Uterus (tissue), 4 donors: ENCODE results near the gene C2orf15. TPM values are rescaled to one million over a fixed set of nuclear protein-coding genes. Genes with fewer than 3 reads are reported as not detected.
"Not testable (repeated sequence)": the region's sequence is repeated elsewhere in the genome, so short reads cannot be mapped to it uniquely, and the experiment has no call there.

Experiments
- DNase-seq, 2 donors: peaks; one replicate each; pipeline ENCODE4 v3.0.0-alpha.2; 2019 to 2020
- H3K27ac ChIP-seq, 2 donors: fragments of 200-600 bp; sonication (generic); 1 replicate in 1 of 2; 2 replicates in 1 of 2; pipeline ENCODE4 v1.5.1; 2016 to 2018
- H3K27me3 ChIP-seq, 2 donors: fragments of 200-600 bp; sonication (generic); one replicate each; pipeline ENCODE4 v1.5.1; 2018 to 2019; ENCODE audit warnings: control low read depth in 1 of 2
- H3K36me3 ChIP-seq, 2 donors: fragments of 200-600 bp; sonication (generic); one replicate each; pipeline ENCODE4 v1.5.1; 2019; ENCODE audit warnings: control low read depth in 1 of 2
- H3K4me1 ChIP-seq, 2 donors: fragments of 200-600 bp; sonication (generic); one replicate each; pipeline ENCODE4 v1.5.1; 2018 to 2019; ENCODE audit warnings: control low read depth in 1 of 2
- H3K4me3 ChIP-seq, 2 donors: fragments of 200-600 bp; sonication (generic); 1 replicate in 1 of 2; 2 replicates in 1 of 2; pipeline ENCODE4 v1.5.1; 2018 to 2019; ENCODE audit warnings: mild to moderate bottlenecking in 1 of 2
- H3K9me3 ChIP-seq, 2 donors: fragments of 200-600 bp; sonication (generic); one replicate each; pipeline ENCODE4 v1.5.1; 2019; ENCODE audit warnings: control low read depth in 1 of 2
- CTCF ChIP-seq, 4 experiments: fragments of 200-600 bp in 2 of 4; fragments of 450-650 bp in 2 of 4; sonication (generic) in 2 of 4; IDR thresholded peaks; one replicate each; pipeline ENCODE4 v1.5.1; 2016 to 2019; ENCODE audit warnings: antibody characterized with exemption in 4 of 4, mild to moderate bottlenecking in 2 of 4, moderate library complexity in 1 of 4
- POLR2A ChIP-seq, 2 donors: fragments of 450-650 bp; IDR thresholded peaks; one replicate each; pipeline ENCODE4 v1.6.1; 2016; ENCODE audit warnings: antibody characterized with exemption in 2 of 2, mild to moderate bottlenecking in 1 of 2, moderate library complexity in 1 of 2
- intact Hi-C: fragments of 100-400 bp; cut with DNase I; formaldehyde crosslinking; loops from one replicate; pipeline ENCODE4 v1.15.1; 2023; ENCODE audit warnings: low total_unique reads
- total RNA-seq, 4 donors: library from RNA; depleted of rRNA in 3 of 4; stranded (reverse); fragments of >200 nt in 3 of 4; gene quantifications; one replicate each; pipeline versions ENCODE4 v1.1.0 to v1.2.4, GENCODE V29; 2014 to 2023
- donor health status: DM: yes; HTN: yes; CAD: no.

Gene C2orf15
- total RNA-seq, 4 donors from 2014 or later: 1.6 to 2.8 TPM; not detected in 2

GRCh38 chr2:99111236-99111635 lies 30.3 kb upstream of the C2orf15 start:
- H3K27me3 ChIP-seq: no peaks in the 10 kb centered on the region
- no peak for TF ChIP-seq CTCF (IDR thresholded peaks at IDR 0.05)
- no peaks in the 10 kb centered on the region for H3K36me3 ChIP-seq
- no peaks in the 10 kb centered on the region for H3K9me3 ChIP-seq
- intact Hi-C loops: no loop called here
- no peak for DNase-seq
- no peaks in the 10 kb centered on the region for H3K4me1 ChIP-seq
- no peak overlapping the region for H3K4me3 ChIP-seq
- H3K27ac ChIP-seq: no peak overlapping the region

DNA sequence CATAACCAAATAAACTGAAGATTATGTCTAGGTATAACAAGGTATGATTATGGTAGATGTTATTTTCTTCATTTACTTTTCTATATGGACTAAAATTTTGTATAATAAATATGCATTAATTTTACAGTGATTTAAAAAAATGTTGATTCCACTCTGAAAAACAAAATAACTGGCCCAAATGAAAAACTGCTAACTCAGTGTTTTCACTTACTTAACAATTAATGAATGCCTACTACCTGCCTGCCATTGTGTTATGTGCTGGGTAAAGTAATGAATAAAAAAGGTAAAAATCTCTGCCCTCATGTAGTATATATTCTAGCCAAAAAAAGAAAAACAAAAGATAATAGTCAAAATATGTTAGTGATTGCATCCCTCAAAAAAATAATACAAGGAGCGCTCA lies 29.6 kb upstream of the C2orf15 start:
- Histone ChIP-seq H3K27ac (no peak overlapping the region), H3K36me3 (no peaks in the 10 kb centered on the region), H3K9me3 (no peaks in the 10 kb centered on the region), H3K27me3 (no peaks in the 10 kb centered on the region), H3K4me3 (no peak overlapping the region), H3K4me1 (no peaks in the 10 kb centered on the region)
- intact Hi-C loops: no loop called here
- DNase-seq: no peak
- TF ChIP-seq POLR2A (IDR thresholded peaks at IDR 0.05) (no peak), CTCF (IDR thresholded peaks at IDR 0.05) (no peak)

DNA sequence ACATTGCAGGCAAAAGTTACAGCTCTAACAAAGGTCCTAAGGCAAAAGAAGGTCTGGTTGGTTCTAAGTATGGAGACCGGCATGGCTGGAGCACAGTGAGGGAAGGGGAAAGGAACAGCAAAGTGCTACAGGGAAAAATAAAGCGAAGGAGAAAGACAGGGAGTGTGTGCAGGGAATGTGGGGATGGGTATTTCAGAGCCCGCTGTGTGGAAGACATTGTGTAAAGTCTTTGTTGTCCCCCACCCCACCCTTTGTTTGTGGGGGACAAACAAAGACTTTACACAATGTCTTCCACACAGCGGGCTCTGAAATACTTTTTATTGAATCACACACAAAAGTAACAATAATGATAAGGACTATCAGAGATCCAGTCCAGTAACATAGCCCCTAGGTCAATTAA lies 28.9 kb upstream of the C2orf15 start:
- Histone ChIP-seq H3K4me1 (no peaks in the 10 kb centered on the region), H3K4me3 (no peak overlapping the region), H3K27ac (no peak overlapping the region), H3K9me3 (no peaks in the 10 kb centered on the region), H3K27me3 (no peaks in the 10 kb centered on the region), H3K36me3 (no peaks in the 10 kb centered on the region)
- intact Hi-C loops: no loop called here
- DNase-seq: no peak
- TF ChIP-seq CTCF (IDR thresholded peaks at IDR 0.05) (no peak), POLR2A (IDR thresholded peaks at IDR 0.05) (no peak)

GRCh38 chr2:99127981-99128380 lies 13.5 kb upstream of the C2orf15 start:
- no peaks in the 10 kb centered on the region for H3K36me3 ChIP-seq
- intact Hi-C loops: no loop called here
- no peak overlapping the region for H3K4me3 ChIP-seq
- no peak for TF ChIP-seq CTCF (IDR thresholded peaks at IDR 0.05)
- TF ChIP-seq POLR2A (IDR thresholded peaks at IDR 0.05): no peak
- H3K9me3 ChIP-seq: peaks cover 0 to 28% of the 10 kb centered on the region in 2 donors
- DNase-seq: no peak
- H3K27me3 ChIP-seq: no peaks in the 10 kb centered on the region
- no peaks in the 10 kb centered on the region for H3K4me1 ChIP-seq
- H3K27ac ChIP-seq: no peak overlapping the region

DNA sequence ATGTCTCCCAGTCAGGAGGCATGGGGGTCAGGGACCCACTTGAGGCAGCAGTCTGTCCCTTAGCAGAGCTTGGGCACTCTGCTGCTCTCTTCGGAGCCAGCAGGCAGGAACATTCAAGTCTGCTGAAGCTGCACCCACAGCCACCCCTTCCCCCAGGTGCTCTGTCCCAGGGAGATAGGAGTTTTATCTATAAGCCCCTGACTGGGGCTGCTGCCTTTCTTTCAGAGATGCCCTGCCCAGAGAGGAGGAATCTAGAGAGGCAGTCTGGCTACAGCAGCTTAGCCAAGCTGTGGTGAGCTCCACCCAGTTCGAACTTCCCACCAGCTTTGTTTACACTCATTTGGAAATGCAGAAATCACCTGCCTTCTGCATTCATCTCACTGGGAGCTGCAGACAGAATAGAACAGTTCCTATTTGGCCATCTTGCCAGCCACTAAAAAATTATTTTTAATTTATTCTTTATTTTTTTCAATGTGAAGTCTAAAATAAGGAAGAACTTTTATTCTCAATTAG lies 6.4 kb upstream of the C2orf15 start:
- H3K9me3 ChIP-seq, H3K27ac ChIP-seq, H3K4me1 ChIP-seq, intact Hi-C loops, H3K4me3 ChIP-seq, H3K27me3 ChIP-seq, H3K36me3 ChIP-seq, DNase-seq: not testable (repeated sequence)

DNA sequence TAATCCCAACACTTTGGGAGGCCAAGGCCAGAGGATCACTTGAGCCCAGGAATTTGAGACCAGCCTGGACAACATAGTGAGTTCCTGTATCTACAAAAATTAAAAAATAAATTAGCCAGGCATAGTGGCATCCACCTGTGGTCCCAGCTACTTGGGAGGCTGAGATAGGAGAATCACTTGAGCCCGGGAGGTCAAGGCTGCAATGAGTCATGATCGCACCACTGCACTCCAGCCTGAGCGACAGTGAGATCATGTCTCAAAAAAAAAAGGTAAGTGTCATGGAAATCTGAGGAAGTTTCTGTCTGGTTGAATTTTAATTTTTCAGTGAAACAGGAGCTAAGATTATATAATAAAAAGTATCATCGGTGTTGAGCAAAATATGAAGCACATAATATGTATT lies 2.5 kb upstream of the C2orf15 start:
- intact Hi-C loops: no loop called here
- Histone ChIP-seq H3K4me3 (no peak overlapping the region), H3K36me3 (no peaks in the 10 kb centered on the region), H3K9me3 (no peaks in the 10 kb centered on the region), H3K27ac (no peak overlapping the region), H3K4me1 (peaks cover 0 to 4% of the 10 kb centered on the region in 2 donors), H3K27me3 (no peaks in the 10 kb centered on the region)
- TF ChIP-seq POLR2A (IDR thresholded peaks at IDR 0.05) (no peak), CTCF (IDR thresholded peaks at IDR 0.05) (no peak)
- DNase-seq: no peak
